ENCODE measurements around the gene LCE3C. TPM values are rescaled to one million over a fixed set of nuclear protein-coding genes. Genes with fewer than 3 reads are reported as not detected.

The LCE3C gene
- total RNA-seq, 4 donors from 2014 or later, result not detected

- TF ChIP-seq CTCF (IDR thresholded peaks at IDR 0.05) (no peak), POLR2A (IDR thresholded peaks at IDR 0.05) (no peak), EP300 (IDR thresholded peaks at IDR 0.05) (no peak), POLR2AphosphoS5 (IDR thresholded peaks at IDR 0.05) (no peak)
- H3K27ac ChIP-seq, result no peak overlapping the region
- no peak overlapping the region for H3K4me3 ChIP-seq
- no peaks in the 10 kb centered on the region for H3K4me1 ChIP-seq
- 58% methylated on average over 1 of the region's 1 CpG for WGBS
- H3K36me3 ChIP-seq, result no peaks in the 10 kb centered on the region
- H3K27me3 ChIP-seq, result no peaks in the 10 kb centered on the region
- DNase-seq (ENCODE audit: low spot score in 2 of 2), result no peak
- no peaks in the 10 kb centered on the region for H3K9me3 ChIP-seq
Measured at GRCh38 chr1:152582647-152583046, 17.4 kb upstream of the LCE3C start.

- no peak for TF ChIP-seq POLR2AphosphoS5 (IDR thresholded peaks at IDR 0.05)
- TF ChIP-seq POLR2A (IDR thresholded peaks at IDR 0.05), result no peak
- TF ChIP-seq EP300 (IDR thresholded peaks at IDR 0.05), result no peak
- no peak for TF ChIP-seq CTCF (IDR thresholded peaks at IDR 0.05)
- no peaks in the 10 kb centered on the region for H3K4me1 ChIP-seq
- no peak for DNase-seq (ENCODE audit: low spot score in 2 of 2)
- H3K36me3 ChIP-seq, result no peaks in the 10 kb centered on the region
- H3K9me3 ChIP-seq, result no peaks in the 10 kb centered on the region
- no peak overlapping the region for H3K4me3 ChIP-seq
- no peaks in the 10 kb centered on the region for H3K27me3 ChIP-seq
- no CpG with 5 or more reads among the region's 1 CpG for WGBS
- no peak overlapping the region for H3K27ac ChIP-seq
Measured at GRCh38 chr1:152585586-152585985, 14.4 kb upstream of the LCE3C start.

GRCh38 chr1:152596986-152597385, 3.0 kb upstream of the LCE3C start:
- H3K4me3 ChIP-seq, result no peak overlapping the region
- WGBS, result no CpG with 5 or more reads among the region's 2 CpGs
- H3K4me1 ChIP-seq, result no peaks in the 10 kb centered on the region
- H3K9me3 ChIP-seq, result no peaks in the 10 kb centered on the region
- H3K27ac ChIP-seq, result no peak overlapping the region
- no peaks in the 10 kb centered on the region for H3K27me3 ChIP-seq
- no peak for DNase-seq (ENCODE audit: low spot score in 2 of 2)
- no peak for TF ChIP-seq EP300 (IDR thresholded peaks at IDR 0.05)
- no peak for TF ChIP-seq CTCF (IDR thresholded peaks at IDR 0.05)
- no peaks in the 10 kb centered on the region for H3K36me3 ChIP-seq

GRCh38 chr1:152613511-152613910, 13.5 kb downstream of the LCE3C start, which contains the start of gene LCE3B:
Gene LCE3B (plus strand): TSS chr1:152613811. CDS start chr1:152613811, 0 bp downstream.
- H3K4me3 ChIP-seq, result no peak within 1 kb of the TSS
- H3K27ac ChIP-seq, result no peak within 1 kb of the TSS
- no CpG with 5 or more reads among the region's 1 CpG for WGBS
- H3K36me3 ChIP-seq, result no peaks in the 10 kb centered on the region
- no peaks in the 10 kb centered on the region for H3K4me1 ChIP-seq
- H3K27me3 ChIP-seq, result no peaks in the 10 kb centered on the region
- H3K9me3 ChIP-seq, result peaks cover 9% of the 10 kb centered on the region
- no peak for DNase-seq (ENCODE audit: low spot score in 2 of 2)
- TF ChIP-seq POLR2AphosphoS5 (IDR thresholded peaks at IDR 0.05) (no peak), POLR2A (IDR thresholded peaks at IDR 0.05) (no peak), CTCF (IDR thresholded peaks at IDR 0.05) (no peak), EP300 (IDR thresholded peaks at IDR 0.05) (no peak)

GRCh38 chr1:152621993-152622392, 22.0 kb downstream of the LCE3C start:
- Histone ChIP-seq H3K36me3 (no peaks in the 10 kb centered on the region), H3K9me3 (peaks cover 10% of the 10 kb centered on the region), H3K27me3 (peaks cover 7% of the 10 kb centered on the region), H3K27ac (no peak overlapping the region), H3K4me1 (peaks cover 3% of the 10 kb centered on the region), H3K4me3 (no peak overlapping the region)
- WGBS, result 100% methylated on average over 3 of the region's 3 CpGs
- no peak for TF ChIP-seq CTCF (IDR thresholded peaks at IDR 0.05)
- no peak for TF ChIP-seq POLR2AphosphoS5 (IDR thresholded peaks at IDR 0.05)
- DNase-seq (ENCODE audit: low spot score in 2 of 2), result no peak

Data from suprapubic skin (tissue), 4 donors.